Cortex of kidney (tissue), 1 donor: ENCODE data around the gene UBE2D3.

ENCODE experiments used
- DNase-seq: peaks from one replicate; lab custom pipeline; 2025; lab: John Stamatoyannopoulos, UW

The UBE2D3 gene

DNA sequence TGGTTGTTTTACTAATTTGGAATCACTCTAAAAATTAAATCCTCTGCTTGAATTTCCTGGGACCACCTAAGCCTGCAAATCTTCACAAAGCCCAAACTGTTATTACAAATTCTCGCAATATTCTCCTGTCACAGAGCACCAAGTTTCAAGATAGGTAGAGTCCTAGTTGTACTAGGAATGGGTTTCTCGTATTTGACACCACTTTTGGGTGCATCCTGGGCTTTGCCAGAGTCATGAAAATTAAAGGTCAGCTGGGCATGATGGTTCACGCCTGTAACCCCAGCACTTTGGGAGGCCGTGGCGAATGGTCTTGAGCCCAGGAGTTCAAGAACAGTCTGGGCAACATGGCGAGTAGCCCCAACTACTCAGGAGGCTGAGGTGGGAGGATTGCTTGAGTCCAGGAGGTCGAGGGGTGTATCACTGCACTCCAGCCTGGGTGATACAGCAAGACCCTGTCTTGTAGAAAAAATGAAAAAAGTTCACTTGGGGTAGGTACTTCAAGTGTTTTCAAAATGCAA lies 36.0 kb downstream of the UBE2D3 start:
- no peak for DNase-seq

DNA sequence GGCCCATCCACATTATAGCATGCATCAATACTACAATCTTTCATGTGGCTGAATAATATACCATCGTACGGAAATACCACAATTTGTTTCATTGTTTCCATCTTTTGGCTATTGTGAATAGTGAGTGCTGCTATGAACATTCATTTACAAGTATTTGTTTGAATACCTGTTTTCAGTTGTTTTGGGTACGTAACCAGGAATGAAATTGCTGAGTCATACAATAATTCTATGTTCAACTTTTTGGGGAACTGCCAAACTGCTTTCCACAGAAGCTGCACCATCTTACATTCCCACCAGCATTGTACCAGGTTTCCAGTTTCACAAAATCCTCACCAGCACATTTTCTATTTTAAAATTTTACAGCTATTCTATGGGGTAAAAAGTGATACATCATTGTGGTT lies 38.0 kb downstream of the UBE2D3 start:
- DNase-seq, result no peak

DNA sequence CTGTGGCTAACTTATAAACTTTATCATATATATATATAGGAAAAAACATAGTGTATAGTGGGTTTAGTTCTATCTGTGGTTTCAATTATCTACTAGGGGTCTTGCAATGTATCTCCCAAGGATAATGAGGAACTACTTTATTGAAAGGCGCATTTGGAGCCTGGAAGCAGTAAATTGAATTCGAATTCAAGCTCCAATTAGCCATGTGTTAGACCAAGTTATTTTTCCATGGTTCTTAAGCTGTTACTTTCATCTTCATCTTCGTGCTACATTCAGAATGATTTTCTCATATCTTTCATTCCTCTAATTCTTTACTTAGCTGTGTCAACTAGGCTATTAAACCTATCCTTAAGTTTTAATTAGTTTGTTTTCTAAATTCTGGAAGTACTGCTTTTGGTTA lies 39.4 kb downstream of the UBE2D3 start:
- DNase-seq, result no peak

DNA sequence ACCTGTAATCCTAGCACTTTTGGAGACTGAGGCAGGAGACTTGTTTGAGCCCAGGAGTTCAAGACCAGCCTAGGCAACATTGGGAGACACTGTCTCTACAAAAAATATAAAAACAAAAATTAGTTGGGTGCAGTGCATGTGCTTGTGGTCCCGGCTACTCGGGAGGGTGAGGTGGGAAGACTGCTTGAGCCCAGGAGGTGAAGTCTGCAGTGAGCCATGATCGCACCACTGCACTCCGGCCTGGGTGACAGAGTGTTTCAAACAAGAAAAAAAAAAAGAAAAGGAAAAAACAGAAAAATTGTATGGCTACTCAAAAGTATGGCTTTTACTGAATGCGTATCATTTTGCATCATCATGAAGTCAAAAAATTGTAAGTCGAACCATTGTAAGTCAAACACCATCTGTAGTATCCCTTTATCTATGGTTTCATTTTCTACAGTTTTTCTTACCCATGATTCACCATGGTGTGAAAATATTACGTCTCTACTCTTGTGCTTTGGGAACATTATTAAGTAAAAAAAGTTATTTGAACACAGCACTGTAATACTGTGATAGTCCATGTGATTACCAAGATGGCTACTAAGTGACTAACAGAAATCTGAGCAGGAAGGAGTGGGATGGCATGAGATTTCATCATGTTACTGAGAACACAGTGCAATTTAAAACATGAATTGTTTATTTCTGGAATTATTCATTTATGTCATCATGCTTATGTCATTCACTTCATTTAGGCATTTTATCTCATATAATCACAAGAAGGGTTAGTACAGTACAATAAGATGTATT lies 40.1 kb downstream of the UBE2D3 start:
- DNase-seq, result no peak

DNA sequence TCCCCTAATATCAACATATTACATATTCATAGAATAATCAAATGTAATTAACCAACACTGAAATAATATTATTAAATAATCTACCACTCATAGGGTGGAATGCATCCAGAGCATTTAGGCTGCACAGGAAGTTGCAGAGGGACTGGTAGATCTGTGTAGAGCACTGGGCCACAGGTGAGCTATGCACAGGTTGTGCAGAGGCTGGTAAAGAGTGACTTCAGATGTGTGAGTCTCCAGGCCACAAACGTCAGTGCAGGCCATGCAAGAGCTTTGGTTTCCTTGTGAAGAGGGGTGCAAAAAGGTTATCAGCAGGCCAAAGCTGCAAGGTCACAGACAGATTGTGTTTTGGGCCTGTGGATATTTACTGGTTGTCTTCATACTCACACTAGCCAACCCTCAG lies 41.1 kb downstream of the UBE2D3 start:
- no peak for DNase-seq

DNA sequence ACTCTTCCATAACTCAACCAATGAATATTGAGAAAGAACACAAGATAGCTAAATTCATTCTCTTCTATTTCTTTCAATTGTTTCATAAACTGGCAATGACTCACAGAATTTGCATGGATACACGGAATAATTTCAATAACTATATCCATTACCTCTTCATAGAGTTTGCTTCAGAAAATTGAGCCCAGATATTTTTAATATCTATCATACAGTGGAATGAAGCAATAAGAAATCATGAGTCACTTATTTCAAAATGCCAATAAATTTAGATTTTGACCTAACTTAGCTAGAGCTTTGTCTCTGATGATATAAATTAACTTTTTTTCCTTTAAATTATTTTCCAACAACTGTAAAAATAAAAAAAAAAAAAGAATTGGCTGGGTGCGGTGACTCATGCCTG lies 44.3 kb downstream of the UBE2D3 start:
- DNase-seq, result no peak

DNA sequence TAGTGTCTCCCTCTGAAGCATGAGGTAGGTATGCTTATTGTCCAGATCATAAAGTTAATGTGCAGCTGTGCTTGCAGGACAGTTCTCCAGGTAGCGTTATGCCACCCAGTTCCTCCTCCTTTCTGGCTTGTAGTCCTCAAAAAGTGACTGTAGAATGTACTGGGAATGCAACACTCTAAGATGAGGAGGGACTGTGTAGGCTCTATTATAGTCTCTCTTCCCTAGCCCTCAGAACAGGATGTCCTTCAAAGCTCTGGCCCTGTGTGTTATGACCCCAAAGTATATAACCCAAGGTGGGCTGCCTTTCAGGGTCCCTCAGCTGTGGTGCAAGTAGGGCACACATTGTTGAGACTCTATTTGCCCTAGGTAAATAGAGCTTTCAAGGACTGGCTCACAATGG lies 45.8 kb downstream of the UBE2D3 start:
- DNase-seq, result no peak

DNA sequence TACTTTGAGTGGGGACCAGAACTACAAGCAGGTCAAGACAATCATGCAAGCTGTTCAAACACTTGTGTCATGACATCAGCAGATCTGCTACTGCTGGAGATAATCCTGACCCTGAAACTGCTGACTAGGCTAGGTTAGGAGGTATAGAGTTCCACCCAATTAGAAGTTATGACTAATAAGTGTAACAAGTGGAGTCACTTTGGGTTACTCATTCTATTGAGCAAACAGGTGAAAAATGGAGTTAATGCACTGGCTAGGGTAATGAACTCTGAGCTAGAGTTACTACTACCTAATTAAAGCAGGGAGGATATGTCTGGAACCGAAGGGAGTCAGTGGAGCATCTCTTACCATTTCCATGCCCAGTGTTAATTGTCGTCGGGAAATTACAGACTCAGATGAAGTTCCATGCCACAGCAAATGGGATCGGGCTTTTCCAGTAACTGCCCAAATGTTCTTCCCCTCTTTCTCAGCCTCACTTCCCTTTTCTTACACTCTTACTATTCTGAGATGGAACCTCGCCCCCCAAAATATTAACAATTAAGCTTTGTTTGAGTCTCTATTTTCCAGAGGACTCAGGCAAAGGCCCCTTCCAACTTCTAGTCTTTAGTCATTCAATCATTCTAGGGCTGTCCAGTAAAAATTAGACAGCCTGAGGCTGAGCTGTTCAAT lies 46.7 kb downstream of the UBE2D3 start:
- no peak for DNase-seq

DNA sequence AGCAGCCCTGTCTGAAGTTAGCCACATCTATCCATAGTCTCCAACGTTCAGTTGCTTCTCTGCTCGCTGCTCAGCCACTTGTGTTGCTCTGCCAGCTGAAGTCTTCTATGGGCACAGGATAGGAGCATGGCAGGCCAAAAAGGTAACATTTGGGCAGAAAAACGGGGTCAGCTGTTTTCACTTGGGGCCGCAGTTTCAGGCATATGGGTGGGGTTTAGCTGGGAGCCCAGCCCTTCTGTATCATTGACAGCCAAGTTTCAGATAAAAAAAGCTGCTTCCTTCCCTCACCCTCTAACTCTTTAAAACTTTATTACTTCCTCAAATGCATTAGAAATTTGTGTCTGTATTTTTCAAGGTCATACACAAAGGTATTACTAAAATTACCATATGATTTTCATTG lies 48.1 kb downstream of the UBE2D3 start:
- DNase-seq, result no peak

DNA sequence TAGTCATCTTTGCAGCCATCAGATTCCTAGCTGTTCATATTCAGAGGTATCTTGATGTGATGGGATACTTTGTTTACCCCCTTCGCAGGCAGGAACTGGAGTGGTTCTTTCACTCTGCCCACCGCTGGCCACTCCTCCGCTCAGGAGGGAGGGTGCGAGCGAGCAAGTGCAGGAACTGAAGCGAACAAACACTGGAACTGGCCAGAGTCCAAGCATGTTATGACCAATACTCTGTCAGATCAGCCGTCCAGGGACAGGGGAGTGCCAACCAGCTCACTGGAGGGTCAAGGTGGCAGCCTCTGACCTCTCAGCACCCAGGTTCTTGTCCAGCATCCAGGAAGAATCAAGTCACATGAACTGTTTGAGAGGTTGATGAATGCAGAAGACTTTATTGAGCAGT lies 48.6 kb downstream of the UBE2D3 start:
- DNase-seq, result no peak

DNA sequence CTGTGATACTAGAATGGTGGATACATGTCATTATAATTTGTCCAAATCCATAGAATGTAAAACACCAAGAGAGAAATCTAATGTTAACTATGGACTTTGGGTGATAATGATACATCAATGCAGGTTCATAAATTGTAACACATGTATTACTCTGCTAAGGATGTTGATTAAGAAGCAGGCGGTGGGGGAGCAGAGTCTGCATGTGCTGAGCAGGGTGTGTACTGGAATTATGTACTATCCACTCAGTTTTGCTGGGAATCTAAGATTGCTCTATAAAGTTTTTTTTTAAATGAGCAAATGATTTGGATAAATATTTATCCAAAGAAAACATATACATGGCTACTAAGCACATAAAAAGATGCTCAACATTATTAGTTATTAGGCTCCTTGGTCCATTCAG lies 51.5 kb downstream of the UBE2D3 start:
- DNase-seq, result no peak

DNA sequence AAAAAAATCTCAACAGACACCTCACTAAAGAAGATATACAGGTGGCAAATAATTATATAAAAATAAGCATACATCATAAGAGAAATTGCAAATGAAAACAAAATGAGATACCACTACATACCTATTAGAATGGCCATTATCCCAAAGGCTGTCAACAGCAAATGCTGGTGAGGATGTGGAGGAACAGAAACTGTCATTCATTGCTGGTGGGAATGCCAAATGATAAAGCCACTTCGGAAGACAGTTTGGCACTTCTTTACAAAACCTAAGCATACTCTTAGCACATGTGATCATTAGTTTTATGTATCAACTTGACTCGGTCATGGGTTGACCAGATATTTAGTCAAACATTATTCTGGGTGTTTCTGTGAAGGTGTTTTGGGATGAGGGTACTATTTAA lies 53.1 kb downstream of the UBE2D3 start:
- DNase-seq, result no peak

DNA sequence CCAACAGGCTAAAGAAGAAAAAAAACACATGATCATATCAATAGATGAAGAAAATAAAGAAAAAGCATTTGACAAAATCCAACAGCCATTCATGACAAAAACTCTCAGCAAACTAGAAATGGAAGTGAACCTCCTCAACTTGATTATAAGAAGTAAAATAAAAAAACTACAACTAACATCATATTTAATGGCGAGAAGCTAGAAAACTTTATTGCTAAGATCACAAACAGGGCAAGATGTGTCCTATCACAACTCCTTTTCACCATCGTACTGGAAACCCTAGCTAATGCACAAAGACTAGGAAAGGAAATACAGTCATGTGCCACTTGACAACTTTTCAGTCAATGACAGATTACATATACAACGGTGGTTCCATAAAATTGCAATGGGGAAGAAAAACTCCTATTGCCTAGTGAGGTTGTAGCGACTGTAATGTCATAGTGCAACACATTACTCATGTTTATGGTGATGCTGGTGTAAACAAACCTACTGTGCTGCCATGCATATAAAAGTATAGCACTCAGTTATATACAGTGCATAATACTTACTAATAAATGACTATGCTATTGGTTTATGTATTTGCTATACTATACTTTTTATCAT lies 54.5 kb downstream of the UBE2D3 start:
- no peak for DNase-seq

DNA sequence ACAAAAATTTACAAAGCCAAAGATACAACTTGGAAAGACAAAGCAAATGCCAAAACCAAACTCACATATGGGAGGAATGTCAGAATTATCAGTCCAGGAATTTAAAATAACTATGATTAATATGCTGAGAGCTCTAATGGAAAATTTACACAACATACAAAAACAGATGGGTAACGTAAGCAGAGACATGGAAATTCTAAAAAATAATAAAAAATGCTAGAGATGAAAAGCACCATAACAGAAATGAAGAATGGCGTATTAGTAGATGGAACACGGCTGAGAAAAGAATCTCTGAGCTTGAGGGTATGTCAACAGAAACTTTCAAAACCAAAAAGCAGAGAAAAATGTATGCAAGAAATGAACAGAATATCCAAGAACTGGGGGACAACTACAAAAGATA lies 62.5 kb downstream of the UBE2D3 start:
- DNase-seq, result no peak

DNA sequence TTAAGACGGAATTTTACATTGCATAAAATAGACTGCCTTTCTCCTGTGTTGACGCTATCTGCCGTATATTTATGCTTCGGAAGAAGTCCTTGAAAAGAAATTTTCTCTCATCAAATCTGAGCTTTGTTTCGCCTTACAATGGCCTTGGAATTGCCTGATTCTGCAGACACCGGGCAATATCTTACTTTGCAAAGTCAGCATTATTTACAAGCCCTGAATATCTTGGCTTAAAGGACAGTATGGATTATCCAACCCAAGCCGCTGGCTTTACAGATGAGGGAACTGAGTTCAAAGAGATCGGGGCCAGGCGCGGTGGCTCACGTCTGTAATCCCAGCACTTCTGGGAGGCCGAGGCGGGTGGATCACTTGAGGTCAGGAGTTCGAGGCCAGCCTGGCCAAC lies 65.4 kb downstream of the UBE2D3 start:
- no peak for DNase-seq

DNA sequence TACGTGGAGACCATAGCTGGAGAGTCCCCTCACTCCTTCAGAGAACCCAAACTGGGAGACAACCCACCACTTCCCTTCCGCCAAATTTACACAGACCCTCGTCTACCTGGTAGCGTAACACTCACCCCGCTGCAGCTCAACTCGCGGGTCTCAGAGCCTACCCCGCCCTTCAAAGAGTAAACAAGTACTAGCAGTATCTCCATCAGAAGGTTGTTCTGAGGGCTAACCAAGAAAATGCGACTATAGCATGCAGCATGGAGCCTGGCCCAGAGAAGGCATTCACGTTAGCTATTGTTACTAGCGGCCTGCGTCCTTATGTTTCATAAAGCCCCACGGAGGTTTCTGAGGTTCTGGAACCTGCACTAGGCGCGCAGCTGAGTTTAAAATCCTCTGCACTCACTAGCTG lies 66.1 kb downstream of the UBE2D3 start:
- no peak for DNase-seq

DNA sequence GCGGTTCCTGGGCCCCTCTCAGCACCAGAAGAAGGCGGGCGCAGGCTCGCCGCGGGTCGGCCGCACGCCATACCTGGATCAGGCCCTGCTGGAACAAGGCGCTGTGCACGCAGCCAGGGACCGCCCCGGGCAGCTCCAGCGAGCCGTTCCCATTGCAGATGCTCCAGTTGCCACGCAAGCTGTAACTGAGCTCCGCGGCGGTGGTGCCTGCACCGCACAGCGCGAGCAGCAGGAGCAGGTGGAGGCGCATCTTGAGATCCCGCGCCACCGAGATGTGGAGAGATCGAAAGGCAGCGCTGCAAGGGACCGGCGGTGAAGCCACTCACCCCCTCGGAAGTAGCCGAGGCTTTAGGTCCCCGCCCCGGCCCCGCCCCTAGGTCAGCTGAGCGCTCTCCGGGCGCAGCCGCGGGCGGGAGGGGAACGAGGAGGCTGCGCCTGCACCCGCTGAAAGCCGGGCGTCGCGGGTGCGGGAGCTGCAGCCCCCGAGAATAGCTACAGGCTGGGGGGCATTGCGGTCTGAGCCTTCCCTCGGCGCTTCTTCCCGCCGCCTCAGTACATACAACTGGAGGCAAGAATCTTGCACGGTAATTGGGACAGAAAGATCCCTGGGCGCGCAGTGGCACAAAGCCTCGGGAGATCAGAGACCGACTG lies 66.6 kb downstream of the UBE2D3 start, which contains the start of gene MANBA:
MANBA (minus strand) TSS at position 324 of the 651 bp plus-strand sequence; CDS start at position 250, 74 bp downstream.
- no peak for DNase-seq

DNA sequence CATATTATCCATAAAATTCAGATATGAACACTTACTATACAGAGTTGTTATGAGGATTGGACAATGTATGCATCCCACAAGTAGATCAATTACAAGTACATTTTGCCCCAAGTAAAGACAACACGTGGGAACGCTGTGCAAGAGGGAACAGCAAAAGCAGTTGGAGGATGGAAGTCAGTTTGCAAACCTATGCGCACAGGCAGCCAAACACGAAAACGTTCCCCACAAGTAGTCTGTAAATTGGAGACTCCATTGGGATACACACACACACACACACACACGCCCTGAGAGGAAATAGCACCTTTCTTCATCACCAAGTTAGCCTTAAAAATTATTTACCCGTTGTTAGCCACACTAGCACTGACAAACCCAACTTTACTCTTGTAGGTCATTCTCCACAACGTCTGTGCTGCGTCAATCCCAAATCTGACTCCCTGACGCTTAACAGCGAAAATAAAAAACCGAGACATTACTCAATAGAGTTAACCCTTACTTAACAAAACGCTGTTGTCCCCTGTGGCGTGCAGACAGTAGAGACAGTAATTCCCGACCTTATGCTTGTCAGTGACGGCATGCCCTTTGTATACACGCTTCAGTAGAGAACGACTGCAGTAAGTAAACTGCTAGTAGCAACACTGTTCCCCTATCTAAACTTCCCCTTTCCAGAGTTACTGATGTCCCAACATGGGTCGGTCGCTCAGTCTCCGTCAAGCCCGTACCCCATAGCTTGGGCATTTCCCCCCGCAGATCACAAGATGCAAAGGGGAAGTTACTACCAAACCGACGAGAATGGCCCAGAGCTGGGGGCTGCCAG lies 67.3 kb downstream of the UBE2D3 start:
- DNase-seq, result no peak

DNA sequence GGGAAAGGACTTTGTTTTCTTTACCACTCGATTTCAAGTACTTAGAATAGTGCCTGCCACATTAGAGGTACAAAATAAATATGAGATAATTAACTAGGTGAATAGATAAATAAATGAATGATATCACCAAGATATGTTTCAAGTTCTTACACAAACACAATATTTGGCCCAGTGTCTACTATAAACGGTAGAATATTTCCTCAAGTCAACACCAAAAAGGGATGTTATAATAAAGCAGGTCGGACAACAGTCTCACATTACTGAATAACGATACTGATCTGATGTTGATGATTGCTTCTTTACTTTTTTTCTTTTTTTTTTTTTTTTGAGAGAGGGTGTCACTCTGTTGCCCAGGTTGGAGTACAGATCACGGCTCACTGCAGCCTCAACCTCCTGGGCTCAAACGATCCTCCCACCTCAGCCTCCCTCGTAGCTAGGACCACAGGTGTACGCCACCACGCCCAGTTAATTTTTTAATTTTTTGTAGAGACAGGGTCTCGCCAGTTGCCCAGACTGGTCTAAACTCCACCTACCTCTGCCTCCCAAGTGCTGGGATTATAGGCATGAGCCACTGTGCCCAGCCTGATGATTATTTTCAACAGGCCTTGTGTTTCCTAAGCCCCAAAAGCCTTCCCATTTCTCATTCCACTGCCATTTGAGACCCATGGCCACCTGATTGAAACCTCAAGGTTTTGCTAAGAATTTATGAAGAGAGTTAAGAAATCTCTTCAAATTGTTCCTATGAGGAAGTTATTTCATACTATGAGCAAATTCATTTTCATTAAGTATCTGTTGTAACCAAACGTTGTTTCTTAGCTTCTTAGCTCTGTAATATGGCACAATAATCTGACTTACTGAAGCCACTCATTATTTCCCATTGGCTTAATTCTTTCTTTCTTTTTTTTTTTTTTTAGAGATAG lies 68.8 kb downstream of the UBE2D3 start:
- no peak for DNase-seq

DNA sequence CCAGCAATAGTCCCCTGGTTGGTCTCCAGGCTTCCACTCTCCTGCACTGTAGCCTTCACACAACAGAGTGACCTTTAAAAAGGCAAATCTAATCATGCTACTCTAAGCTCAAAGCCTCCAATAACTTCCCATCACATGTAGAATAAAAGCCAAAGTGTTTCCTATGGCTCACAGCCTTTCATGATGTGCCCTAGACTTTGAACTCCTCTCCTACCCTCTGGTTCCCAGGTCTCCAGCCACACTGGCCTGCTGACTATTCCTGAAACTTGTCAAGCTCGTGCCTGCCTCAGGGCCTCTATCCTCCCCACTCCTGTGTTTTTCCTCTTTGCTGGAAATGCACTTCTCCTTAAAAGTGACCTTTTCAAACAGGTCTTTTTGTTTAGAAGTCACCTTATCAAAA lies 69.7 kb downstream of the UBE2D3 start:
- no peak for DNase-seq

DNA sequence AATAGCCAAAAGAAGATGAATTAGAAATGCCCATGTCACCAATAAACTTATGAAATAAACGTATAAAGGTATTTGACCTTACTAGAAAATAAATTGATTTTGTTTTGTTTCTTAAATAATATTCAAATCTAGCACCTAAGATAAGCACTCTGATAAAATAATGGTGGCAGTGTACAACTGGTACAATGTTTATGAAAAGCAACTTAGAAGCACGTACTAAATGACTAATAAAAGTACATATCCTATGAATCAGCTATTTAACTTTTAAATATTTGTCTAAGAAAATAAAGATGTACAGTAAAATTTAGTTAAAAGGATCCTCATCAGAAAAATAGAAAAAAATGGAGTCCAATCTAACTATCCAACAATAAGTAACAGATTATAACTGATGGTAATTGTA lies 73.3 kb downstream of the UBE2D3 start:
- DNase-seq, result no peak
